HEK293 (cell line): ENCODE measurements around the gene IQCH.
A peak's percentile ranks its signal among the peaks of the same experiment; 100 is the strongest.

Experiments used
- CTCF ChIP-seq: fragments of 450-650 bp; formaldehyde crosslinking; IDR thresholded peaks from 2 replicates; pipeline ENCODE4 v1.5.1; 2016; ENCODE audit warnings: missing biosample characterization, missing genetic modification characterization
- REST ChIP-seq: fragments of 450-650 bp; formaldehyde crosslinking; IDR thresholded peaks from 2 replicates; pipeline ENCODE4 v1.5.1; 2016; ENCODE audit warnings: missing biosample characterization, missing genetic modification characterization
- SETDB1 ChIP-seq: IDR thresholded peaks from one replicate; pipeline ENCODE4 v1.6.1; 2017; ENCODE audit warnings: mild to moderate bottlenecking, low read length, moderate library complexity, mixed read lengths; ENCODE audit not compliant: insufficient read length
- YY1 ChIP-seq: fragments of 450-650 bp; formaldehyde crosslinking; IDR thresholded peaks from 2 replicates; pipeline ENCODE4 v1.5.1; 2018; ENCODE audit warnings: missing biosample characterization, missing genetic modification characterization
- ZBTB8A ChIP-seq: fragments of 450-650 bp; formaldehyde crosslinking; IDR thresholded peaks from 2 replicates; pipeline ENCODE4 v1.5.1; 2016; ENCODE audit warnings: missing biosample characterization, missing genetic modification characterization
- ZNF223 ChIP-seq: fragments of 450-650 bp; formaldehyde crosslinking; IDR thresholded peaks from 2 replicates; pipeline ENCODE4 v1.5.1; 2016; ENCODE audit warnings: missing biosample characterization, missing genetic modification characterization
- ZNF274 ChIP-seq, 2 experiments: fragments of 200-500 bp in 1 of 2; fragments of 450-650 bp in 1 of 2; sonication (Bioruptor generic) in 1 of 2; formaldehyde crosslinking in 1 of 2; IDR thresholded peaks; 2 replicates each; pipeline versions ENCODE4 v1.5.1 to v1.6.1; 2014 to 2016; ENCODE audit warnings: borderline replicate concordance in 1 of 2, inconsistent platforms in 1 of 2, low read length in 1 of 2, missing biosample characterization in 1 of 2, missing genetic modification characterization in 1 of 2
- ZNF292 ChIP-seq: fragments of 450-650 bp; formaldehyde crosslinking; IDR thresholded peaks from 2 replicates; pipeline ENCODE4 v1.5.1; 2016; ENCODE audit warnings: low read depth, missing biosample characterization, missing genetic modification characterization, borderline replicate concordance
- ZNF785 ChIP-seq: fragments of 450-650 bp; formaldehyde crosslinking; IDR thresholded peaks from 2 replicates; pipeline ENCODE4 v1.5.1; 2016; ENCODE audit warnings: missing biosample characterization, missing genetic modification characterization
- TF ChIP-seq, protein P1 (sequence below): fragments of 450-650 bp; formaldehyde crosslinking; IDR thresholded peaks from 2 replicates; pipeline ENCODE4 v1.5.1; 2017; ENCODE audit warnings: missing biosample characterization, missing genetic modification characterization

DNA sequence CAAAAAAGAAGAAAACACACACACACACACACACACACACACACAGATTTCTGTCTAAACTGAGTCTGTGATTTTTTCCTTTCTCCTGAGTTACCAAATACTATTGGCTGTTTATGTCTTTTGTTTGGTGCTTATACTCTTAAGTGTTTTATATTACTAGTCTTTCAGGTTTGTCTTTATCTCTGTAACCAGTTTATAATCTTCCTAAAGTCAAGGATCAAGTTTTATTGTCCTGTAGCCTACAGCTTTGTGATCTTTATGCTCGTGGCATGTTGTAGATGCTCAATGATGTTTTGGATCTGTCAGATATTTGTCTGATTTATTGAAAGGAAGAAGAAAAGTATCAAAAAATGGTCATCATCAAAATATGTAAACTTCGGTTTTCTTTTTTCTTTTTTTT is 292.5 kb downstream of the IQCH start:
- no peak for TF ChIP-seq CTCF (tag by site-specific recombination)
- TF ChIP-seq YY1, result no peak
- no peak for TF ChIP-seq ZBTB8A (tag by site-specific recombination)
- TF ChIP-seq, protein P1, sequence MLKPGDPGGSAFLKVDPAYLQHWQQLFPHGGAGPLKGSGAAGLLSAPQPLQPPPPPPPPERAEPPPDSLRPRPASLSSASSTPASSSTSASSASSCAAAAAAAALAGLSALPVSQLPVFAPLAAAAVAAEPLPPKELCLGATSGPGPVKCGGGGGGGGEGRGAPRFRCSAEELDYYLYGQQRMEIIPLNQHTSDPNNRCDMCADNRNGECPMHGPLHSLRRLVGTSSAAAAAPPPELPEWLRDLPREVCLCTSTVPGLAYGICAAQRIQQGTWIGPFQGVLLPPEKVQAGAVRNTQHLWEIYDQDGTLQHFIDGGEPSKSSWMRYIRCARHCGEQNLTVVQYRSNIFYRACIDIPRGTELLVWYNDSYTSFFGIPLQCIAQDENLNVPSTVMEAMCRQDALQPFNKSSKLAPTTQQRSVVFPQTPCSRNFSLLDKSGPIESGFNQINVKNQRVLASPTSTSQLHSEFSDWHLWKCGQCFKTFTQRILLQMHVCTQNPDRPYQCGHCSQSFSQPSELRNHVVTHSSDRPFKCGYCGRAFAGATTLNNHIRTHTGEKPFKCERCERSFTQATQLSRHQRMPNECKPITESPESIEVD (tag by site-specific recombination), result peak; percentile 51; the same call in 1 of the 2 replicates
- no peak for TF ChIP-seq ZNF785 (tag by site-specific recombination)
- no peak for TF ChIP-seq SETDB1
- no peak for TF ChIP-seq ZNF223 (tag by site-specific recombination)
- no peak for TF ChIP-seq ZNF274 (IDR thresholded peaks at IDR 0.05; ENCODE audit: low read length)
- no peak for TF ChIP-seq ZNF274 (tag by site-specific recombination; IDR thresholded peaks at IDR 0.05; ENCODE audit: borderline replicate concordance)
- TF ChIP-seq REST (tag by site-specific recombination), result no peak
- no peak for TF ChIP-seq ZNF292 (tag by site-specific recombination)
